Cerebellar cortex (tissue), 1 donor: ENCODE measurements around the gene RSAD1.

Experiments
- DNase-seq: peaks from one replicate; pipeline ENCODE4 v3.0.0-alpha.2; 2015; ENCODE audit warnings: low spot score

Gene RSAD1

GRCh38 chr17:50478391-50479381 lies at the start of gene RSAD1:
TSS of gene RSAD1 (plus strand) at chr17:50478860. CDS start at chr17:50478885, 25 bp downstream.
- DNase-seq: peak; percentile 83

- DNase-seq: no peak
Observed at GRCh38 chr17:50429793-50430192, 48.9 kb upstream of the RSAD1 start.

GRCh38 chr17:50430821-50431618 lies 47.6 kb upstream of the RSAD1 start:
- no peak for DNase-seq

- no peak for DNase-seq
Observed at GRCh38 chr17:50432125-50432762, 46.4 kb upstream of the RSAD1 start.

GRCh38 chr17:50437409-50437808 lies 41.3 kb upstream of the RSAD1 start:
- no peak for DNase-seq

- no peak for DNase-seq
Observed at GRCh38 chr17:50439008-50439407, 39.7 kb upstream of the RSAD1 start.

GRCh38 chr17:50440172-50440837 lies 38.4 kb upstream of the RSAD1 start:
- peak; percentile 85 for DNase-seq

GRCh38 chr17:50440838-50441829 lies 37.5 kb upstream of the RSAD1 start:
- no peak for DNase-seq

- DNase-seq: no peak
Observed at GRCh38 chr17:50443505-50443974, 35.1 kb upstream of the RSAD1 start.

GRCh38 chr17:50444841-50445715 lies 33.6 kb upstream of the RSAD1 start:
- DNase-seq: no peak

GRCh38 chr17:50445730-50446325 lies 32.8 kb upstream of the RSAD1 start:
- no peak for DNase-seq

GRCh38 chr17:50447870-50448595 lies 30.6 kb upstream of the RSAD1 start:
- DNase-seq: no peak

GRCh38 chr17:50448643-50449042 lies 30.0 kb upstream of the RSAD1 start:
- no peak for DNase-seq

- no peak for DNase-seq
Observed at GRCh38 chr17:50451943-50452629, 26.6 kb upstream of the RSAD1 start.

- DNase-seq: no peak
Observed at GRCh38 chr17:50452630-50453300, 25.9 kb upstream of the RSAD1 start.

- no peak for DNase-seq
Observed at GRCh38 chr17:50453901-50454300, 24.8 kb upstream of the RSAD1 start.

GRCh38 chr17:50457621-50458020 lies 21.0 kb upstream of the RSAD1 start:
- DNase-seq: no peak
